SK-N-MC (cell line): ENCODE measurements around the gene MALRD1.

ENCODE experiments used
- EZH2 ChIP-seq: fragments of 200-600 bp; sonication (generic); IDR thresholded peaks from one replicate; pipeline ENCODE4 v1.6.1; 2017; ENCODE audit warnings: antibody characterized with exemption
- FOXP2 ChIP-seq: optimal IDR thresholded peaks from 2 replicates; pipeline ENCODE3; 2011; ENCODE audit warnings: mild to moderate bottlenecking, moderate library complexity; ENCODE audit not compliant: insufficient read depth; ENCODE audit errors: extremely low read length, control extremely low read depth
- POLR2AphosphoS5 ChIP-seq: IDR thresholded peaks from 2 replicates; pipeline ENCODE4 v1.6.1; 2012; ENCODE audit warnings: mild to moderate bottlenecking, low read depth, low read length, borderline replicate concordance

DNA sequence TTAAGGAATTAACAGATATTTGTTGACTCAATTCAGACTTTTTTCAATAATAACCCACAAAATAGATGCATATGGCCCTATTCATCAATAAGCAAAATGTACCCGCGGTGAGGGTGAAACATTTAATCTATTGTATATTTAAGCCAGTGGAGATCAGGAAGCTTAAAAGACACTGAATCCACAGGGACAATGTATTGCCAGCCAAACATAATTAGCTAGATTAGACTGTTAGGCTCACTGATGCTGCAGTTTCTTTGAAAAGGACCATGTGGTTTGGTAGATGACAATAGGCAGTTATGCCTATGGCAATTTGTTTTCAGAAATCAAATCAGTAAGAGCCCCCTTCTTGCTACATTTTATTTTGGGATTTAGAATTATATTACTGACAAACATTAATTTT is 680.4 kb downstream of the MALRD1 start:
- no peak for TF ChIP-seq POLR2AphosphoS5
- no peak for TF ChIP-seq EZH2
- TF ChIP-seq FOXP2, result no peak
